Fibroblast of skin of back (primary cell): ENCODE data around the gene INPP5A.
"Not testable (repeated sequence)": the region's sequence is repeated elsewhere in the genome, so short reads cannot be mapped to it uniquely, and the experiment has no call there.

ENCODE experiments used
- DNase-seq: peaks from one replicate; pipeline ENCODE4 v3.0.0-alpha.2; 2013

The INPP5A gene

GRCh38 chr10:132503581-132504421 is 33.8 kb upstream of the INPP5A start:
- no peak for DNase-seq

- DNase-seq = no peak
Observed at GRCh38 chr10:132504501-132505272, 32.9 kb upstream of the INPP5A start.

- not testable (repeated sequence) for DNase-seq
Observed at GRCh38 chr10:132505546-132505945, 32.0 kb upstream of the INPP5A start.

- peak; percentile 76 for DNase-seq
Observed at GRCh38 chr10:132506711-132507408, 30.7 kb upstream of the INPP5A start.

GRCh38 chr10:132507409-132507955 is 30.1 kb upstream of the INPP5A start:
- DNase-seq = no peak

GRCh38 chr10:132507956-132508490 is 29.6 kb upstream of the INPP5A start:
- no peak for DNase-seq

GRCh38 chr10:132508581-132509443 is 28.8 kb upstream of the INPP5A start:
- no peak for DNase-seq

GRCh38 chr10:132509506-132510173 is 27.9 kb upstream of the INPP5A start:
- DNase-seq = no peak

GRCh38 chr10:132510174-132510611 is 27.4 kb upstream of the INPP5A start:
- no peak for DNase-seq

- no peak for DNase-seq
Observed at GRCh38 chr10:132511121-132512051, 26.2 kb upstream of the INPP5A start.

GRCh38 chr10:132512052-132512442 is 25.5 kb upstream of the INPP5A start:
- no peak for DNase-seq

- DNase-seq = no peak
Observed at GRCh38 chr10:132512693-132513345, 24.8 kb upstream of the INPP5A start.

GRCh38 chr10:132514821-132515520 is 22.6 kb upstream of the INPP5A start:
- no peak for DNase-seq

GRCh38 chr10:132515811-132516726 is 21.5 kb upstream of the INPP5A start:
- no peak for DNase-seq

- DNase-seq = peak; percentile 98
Observed at GRCh38 chr10:132516771-132517725, 20.5 kb upstream of the INPP5A start.

GRCh38 chr10:132517951-132518521 is 19.6 kb upstream of the INPP5A start:
- no peak for DNase-seq
